Gastrocnemius medialis (tissue), 4 donors: ENCODE data around the gene ARSK. TPM values are rescaled to one million over a fixed set of nuclear protein-coding genes. Genes with fewer than 3 reads are reported as not detected.
A peak's percentile ranks its signal among the peaks of the same experiment; 100 is the strongest.

ENCODE experiments used
- ATAC-seq, 2 donors: fragments of 150-250 bp; one replicate each; pipeline ENCODE4 v1.9.1; 2016
- DNase-seq, 2 donors: peaks; one replicate each; pipeline ENCODE4 v3.0.0-alpha.2; 2019
- H3K27ac ChIP-seq, 4 donors: fragments of 200-600 bp; sonication (generic); 1 replicate in 1 of 4; 2 replicates in 3 of 4; pipeline ENCODE4 v1.5.1; 2016 to 2018; ENCODE audit warnings: mild to moderate bottlenecking in 2 of 4, moderate library complexity in 1 of 4
- H3K27me3 ChIP-seq, 3 donors: fragments of 200-600 bp; sonication (generic) in 2 of 3; 1 replicate in 1 of 3; 2 replicates in 2 of 3; pipeline versions ENCODE4 v1.5.1 to v1.6.0; 2016 to 2019; ENCODE audit warnings: mild to moderate bottlenecking in 1 of 3, moderate library complexity in 1 of 3
- H3K36me3 ChIP-seq, 2 donors: fragments of 200-600 bp; sonication (generic) in 1 of 2; one replicate each; pipeline ENCODE4 v1.5.1; 2017 to 2018
- H3K4me1 ChIP-seq, 2 donors: fragments of 200-600 bp; sonication (generic) in 1 of 2; one replicate each; pipeline ENCODE4 v1.5.1; 2016 to 2017; ENCODE audit warnings: mild to moderate bottlenecking in 2 of 2
- H3K4me3 ChIP-seq, 4 donors: fragments of 200-600 bp; sonication (generic) in 3 of 4; 1 replicate in 1 of 4; 2 replicates in 3 of 4; pipeline ENCODE4 v1.5.1; 2016 to 2019; ENCODE audit warnings: mild to moderate bottlenecking in 2 of 4
- H3K9me3 ChIP-seq, 3 donors: fragments of 200-600 bp; sonication (generic) in 2 of 3; 1 replicate in 1 of 3; 2 replicates in 2 of 3; pipeline ENCODE4 v1.5.1; 2016 to 2019
- CTCF ChIP-seq, 5 experiments: fragments of 450-650 bp in 3 of 5; fragments of 200-600 bp in 2 of 5; sonication (generic) in 2 of 5; IDR thresholded peaks in 4 of 5; conservative IDR thresholded peaks in 1 of 5; 1 replicate in 4 of 5; 2 replicates in 1 of 5; pipeline ENCODE4 v1.5.1; 2016 to 2019; ENCODE audit warnings: antibody characterized with exemption in 5 of 5, mild to moderate bottlenecking in 3 of 5, moderate library complexity in 3 of 5
- POLR2A ChIP-seq, 2 donors: fragments of 450-650 bp; IDR thresholded peaks; one replicate each; pipeline ENCODE4 v1.6.1; 2017; ENCODE audit warnings: antibody characterized with exemption in 2 of 2, mild to moderate bottlenecking in 2 of 2, moderate library complexity in 2 of 2
- in situ Hi-C, 4 donors: fragments of 200-750 bp; cut with MboI; loops; one replicate each; pipeline versions ENCODE4 v1.15.0 to v1.8.0; 2017; ENCODE audit warnings: low sequenced_read_pairs in 4 of 4
- intact Hi-C: fragments of 100-400 bp; cut with DNase I; formaldehyde crosslinking; loops from one replicate; pipeline ENCODE4 v1.15.1; 2023; ENCODE audit warnings: low total_unique reads
- total RNA-seq, 4 donors: library from RNA; depleted of rRNA; stranded (reverse); fragments of >200 nt; gene quantifications; one replicate each; pipeline versions ENCODE4 v1.1.0 to v1.2.3, GENCODE V29; 2016

ARSK gene
- total RNA-seq, 4 donors from 2014 or later, result 2.3 to 4.3 (median 2.8) TPM

- Histone ChIP-seq H3K27me3 (no peaks in the 10 kb centered on the region), H3K4me1 (peaks cover 20 to 27% of the 10 kb centered on the region in 2 donors), H3K27ac (peak overlapping the region; percentile 83 to 93 (median 88)), H3K36me3 (peaks cover 0 to 19% of the 10 kb centered on the region in 2 donors), H3K4me3 (peak overlapping the region; percentile 69 to 96 (median 86)), H3K9me3 (no peaks in the 10 kb centered on the region)
- intact Hi-C loops, result loop anchor here (2.0 to 10.0 kb wide), 3 partner anchors 67 to 1631 kb away; partner anchors contain the start of genes GPR150 and RIOK2
- DNase-seq (no peak), ATAC-seq (peak; percentile 28 to 37)
- in situ Hi-C loops, result no loop called here
- no peak for TF ChIP-seq POLR2A (IDR thresholded peaks at IDR 0.05)
- no peak for TF ChIP-seq CTCF (IDR thresholded peaks at IDR 0.05 in 4 of 5, conservative IDR thresholded peaks at IDR 0.05 in 1 of 5)
Measured at GRCh38 chr5:95554331-95554646, 612 bp upstream of the ARSK start.

- TF ChIP-seq CTCF (IDR thresholded peaks at IDR 0.05 in 4 of 5, conservative IDR thresholded peaks at IDR 0.05 in 1 of 5), result no peak
- no peaks in the 10 kb centered on the region for H3K9me3 ChIP-seq
- H3K27me3 ChIP-seq, result no peaks in the 10 kb centered on the region
- peak overlapping the region; percentile 83 to 93 (median 88) for H3K27ac ChIP-seq
- in situ Hi-C loops, result no loop called here
- peaks cover 0 to 9% of the 10 kb centered on the region in 2 donors for H3K36me3 ChIP-seq
- intact Hi-C loops, result loop anchor here (2.0 to 10.0 kb wide), 4 partner anchors 65 to 1629 kb away; partner anchors contain the start of genes GPR150 and RIOK2
- H3K4me1 ChIP-seq, result peaks cover 20 to 27% of the 10 kb centered on the region in 2 donors
- no peak for DNase-seq
- no peak for ATAC-seq
- peak overlapping the region; percentile 69 to 96 (median 86) for H3K4me3 ChIP-seq
Measured at GRCh38 chr5:95555553-95555952, 652 bp downstream of the ARSK start.

- intact Hi-C loops, result loop anchor here (5.0 to 10.0 kb wide), 3 partner anchors 287 to 1627 kb away; partner anchors contain the start of gene RIOK2
- peaks cover 0 to 2% of the 10 kb centered on the region in 2 donors for H3K36me3 ChIP-seq
- in situ Hi-C loops, result no loop called here
- no peak overlapping the region for H3K27ac ChIP-seq
- ATAC-seq (no peak), DNase-seq (no peak)
- peaks cover 20 to 26% of the 10 kb centered on the region in 2 donors for H3K4me1 ChIP-seq
- H3K9me3 ChIP-seq, result no peaks in the 10 kb centered on the region
- no peak overlapping the region for H3K4me3 ChIP-seq
- no peaks in the 10 kb centered on the region for H3K27me3 ChIP-seq
- TF ChIP-seq POLR2A (IDR thresholded peaks at IDR 0.05) (no peak), CTCF (IDR thresholded peaks at IDR 0.05 in 4 of 5, conservative IDR thresholded peaks at IDR 0.05 in 1 of 5) (no peak)
Measured at GRCh38 chr5:95557841-95558240, 2.9 kb downstream of the ARSK start.

GRCh38 chr5:95562282-95562681, 7.4 kb downstream of the ARSK start:
- Histone ChIP-seq H3K36me3 (no peaks in the 10 kb centered on the region), H3K4me3 (no peak overlapping the region), H3K27me3 (no peaks in the 10 kb centered on the region), H3K4me1 (peaks cover 0 to 2% of the 10 kb centered on the region in 2 donors), H3K9me3 (no peaks in the 10 kb centered on the region), H3K27ac (no peak overlapping the region)
- DNase-seq (no peak), ATAC-seq (no peak)
- TF ChIP-seq POLR2A (IDR thresholded peaks at IDR 0.05), result no peak
- no peak for TF ChIP-seq CTCF (IDR thresholded peaks at IDR 0.05 in 4 of 5, conservative IDR thresholded peaks at IDR 0.05 in 1 of 5)
- in situ Hi-C loops (no loop called here), intact Hi-C loops (no loop called here)

- ATAC-seq (no peak), DNase-seq (no peak)
- TF ChIP-seq POLR2A (IDR thresholded peaks at IDR 0.05) (no peak), CTCF (IDR thresholded peaks at IDR 0.05 in 4 of 5, conservative IDR thresholded peaks at IDR 0.05 in 1 of 5) (no peak)
- Histone ChIP-seq H3K4me3 (no peak overlapping the region), H3K4me1 (no peaks in the 10 kb centered on the region), H3K27me3 (no peaks in the 10 kb centered on the region), H3K36me3 (no peaks in the 10 kb centered on the region), H3K9me3 (no peaks in the 10 kb centered on the region), H3K27ac (no peak overlapping the region)
- intact Hi-C loops (loop anchor here (1.0 kb wide), 1 partner anchor 41 kb away; no protein-coding TSS in a partner anchor), in situ Hi-C loops (no loop called here)
Measured at GRCh38 chr5:95563367-95563766, 8.5 kb downstream of the ARSK start.
